Measurements from ENCODE around the gene NIM1K.

The NIM1K gene

GRCh38 chr5:43288269-43288831, 96.3 kb downstream of the NIM1K start:
- no peak for DNase-seq (ENCODE audit: low read depth)

DNA sequence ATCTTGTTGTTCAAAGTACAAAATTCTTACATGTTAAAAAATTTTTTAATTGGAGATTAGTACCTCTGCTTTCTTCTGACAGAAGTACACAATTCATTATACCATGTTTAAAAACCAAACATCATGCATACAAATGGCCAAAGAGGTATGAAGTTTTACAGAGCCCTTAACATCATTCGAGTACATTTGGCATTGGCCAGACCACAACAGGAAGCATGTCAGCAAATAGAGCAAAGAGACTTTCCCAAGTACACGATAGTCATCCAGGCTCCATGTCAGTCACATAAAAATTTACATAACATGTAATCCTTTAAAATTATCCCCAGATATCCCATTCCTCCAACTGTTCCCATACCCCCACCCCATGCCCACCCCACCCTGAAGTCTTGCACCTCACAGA, 98.7 kb downstream of the NIM1K start:
- TF ChIP-seq CTCF (IDR thresholded peaks at IDR 0.05; ENCODE audit: low read depth, low read length, missing control alignments): no peak
- H3K4me3 ChIP-seq (ENCODE audit: low read depth, low read length): no peak overlapping the region
- no peak for DNase-seq (ENCODE audit: low read depth)

More at GRCh38 chr5:43288269-43288831, 96.3 kb downstream of the NIM1K start:
- no peak overlapping the region for H3K4me3 ChIP-seq (ENCODE audit: low read depth, low read length)
- no peak for TF ChIP-seq CTCF (IDR thresholded peaks at IDR 0.05; ENCODE audit: low read depth, low read length, missing control alignments)

DNA sequence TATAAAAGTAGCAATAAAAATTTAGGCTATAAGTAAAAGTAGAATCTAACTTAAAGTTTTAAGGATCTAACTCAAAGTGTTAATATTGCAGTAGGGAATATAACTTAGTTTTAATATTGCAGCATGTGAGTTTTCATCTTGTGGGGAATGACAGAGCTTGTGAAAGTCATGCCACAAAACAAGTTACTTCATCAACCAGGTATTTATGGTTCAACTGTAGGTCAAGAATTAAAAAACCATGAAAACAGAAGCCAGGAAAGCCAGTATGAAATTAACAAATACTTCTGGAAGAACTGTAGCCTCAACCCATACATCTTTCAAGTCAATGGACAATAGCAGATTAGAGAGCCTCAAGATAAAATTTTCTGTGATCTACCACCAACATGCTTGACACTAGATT, 102.2 kb downstream of the NIM1K start:
- TF ChIP-seq CTCF (IDR thresholded peaks at IDR 0.05; ENCODE audit: low read depth, low read length, missing control alignments): no peak
- no peak for DNase-seq (ENCODE audit: low read depth)
- no peak overlapping the region for H3K4me3 ChIP-seq (ENCODE audit: low read depth, low read length)

- no peak overlapping the region for H3K4me3 ChIP-seq (ENCODE audit: low read depth, low read length)
- TF ChIP-seq CTCF (IDR thresholded peaks at IDR 0.05; ENCODE audit: low read depth, low read length, missing control alignments): no peak
- no peak for DNase-seq (ENCODE audit: low read depth)
Measured at GRCh38 chr5:43295202-43295601, 103.2 kb downstream of the NIM1K start.

DNA sequence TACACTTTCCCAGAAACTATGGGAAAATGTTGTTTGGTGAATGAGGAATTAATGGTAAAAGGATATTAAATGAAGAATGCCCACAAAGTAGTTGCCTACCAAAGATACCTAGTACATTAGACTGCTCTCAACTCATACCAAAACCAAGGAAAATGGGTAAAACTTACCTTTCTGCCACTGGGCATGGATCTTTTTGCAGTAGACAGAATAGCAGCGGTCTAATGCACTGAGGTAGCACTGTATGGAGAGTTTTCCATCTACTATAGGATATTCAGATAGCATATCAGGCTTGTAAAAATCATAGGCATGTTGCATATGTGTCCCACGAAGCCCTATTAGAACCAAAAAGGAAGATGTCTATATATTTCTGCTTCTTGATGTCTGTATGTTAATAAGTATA, 104.8 kb downstream of the NIM1K start:
- no peak for TF ChIP-seq CTCF (IDR thresholded peaks at IDR 0.05; ENCODE audit: low read depth, low read length, missing control alignments)
- no peak for DNase-seq (ENCODE audit: low read depth)
- H3K4me3 ChIP-seq (ENCODE audit: low read depth, low read length): no peak overlapping the region

DNA sequence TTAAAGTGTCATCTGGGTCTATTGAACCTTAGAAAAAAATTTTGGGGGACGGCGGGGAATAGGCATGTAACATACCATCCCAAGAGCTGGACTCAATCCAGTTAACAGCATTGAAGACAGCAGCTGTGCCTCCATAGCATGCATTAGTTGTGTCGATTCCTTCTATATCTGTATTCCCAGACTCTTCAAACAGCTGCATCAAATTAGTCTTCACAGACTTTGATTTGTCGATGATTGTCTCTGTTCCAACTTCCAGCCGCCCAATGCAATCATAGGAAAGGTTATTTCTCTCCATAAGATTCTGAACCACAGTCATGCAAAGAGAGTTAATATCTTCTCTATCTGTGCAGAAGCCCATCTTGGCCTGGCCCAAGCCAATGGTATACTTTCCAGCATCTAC, 106.4 kb downstream of the NIM1K start:
- DNase-seq (ENCODE audit: low read depth): no peak
- TF ChIP-seq CTCF (IDR thresholded peaks at IDR 0.05; ENCODE audit: low read depth, low read length, missing control alignments): no peak
- no peak overlapping the region for H3K4me3 ChIP-seq (ENCODE audit: low read depth, low read length)

DNA sequence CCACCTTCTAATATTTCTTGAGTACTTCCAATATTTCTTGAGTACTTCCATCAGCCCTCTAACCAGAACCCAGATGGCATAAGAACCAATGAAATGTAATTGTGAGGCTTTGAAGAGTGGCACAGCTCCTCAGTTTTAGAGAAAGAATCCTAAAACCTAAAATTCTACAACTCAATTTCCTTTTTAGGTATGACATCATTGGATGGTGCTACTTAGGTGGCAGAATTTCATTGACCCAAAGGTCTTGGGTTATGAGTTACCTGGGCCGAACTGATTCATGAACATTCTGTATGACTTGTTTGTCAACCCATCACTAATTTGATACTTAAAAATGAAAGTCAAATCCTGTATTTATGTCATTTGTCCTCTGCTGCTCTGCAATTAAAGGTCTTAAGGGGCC, 108.1 kb downstream of the NIM1K start:
- no peak overlapping the region for H3K4me3 ChIP-seq (ENCODE audit: low read depth, low read length)
- no peak for TF ChIP-seq CTCF (IDR thresholded peaks at IDR 0.05; ENCODE audit: low read depth, low read length, missing control alignments)
- no peak for DNase-seq (ENCODE audit: low read depth)
